ENCODE data around the gene NRBF2. TPM values are rescaled to one million over a fixed set of nuclear protein-coding genes. Genes with fewer than 3 reads are reported as not detected.
"Not testable (repeated sequence)": the region's sequence is repeated elsewhere in the genome, so short reads cannot be mapped to it uniquely, and the experiment has no call there.

Gene NRBF2
- 20.4 TPM for polyA plus RNA-seq (2012; ENCODE audit: low read depth, missing spikeins)

GRCh38 chr10:63133056-63133820 lies at the start of gene NRBF2:
TSS of gene NRBF2 (plus strand) at chr10:63133328. CDS start at chr10:63133471, 143 bp downstream.
- FAIRE-seq (peak; percentile 99), DNase-seq (ENCODE audit: insufficient read length, low spot score) (peak; percentile 79)
- TF ChIP-seq POLR2A (IDR thresholded peaks at IDR 0.05; ENCODE audit: low read depth, low read length): peak; percentile 97
- peak; percentile 83 for TF ChIP-seq SPI1 (IDR thresholded peaks at IDR 0.05; ENCODE audit: low read depth, low read length)
- TF ChIP-seq PAX5 (IDR thresholded peaks at IDR 0.05; ENCODE audit: insufficient read depth, low read length, severe bottlenecking): no peak
- peak; percentile 80 for TF ChIP-seq POU2F2 (IDR thresholded peaks at IDR 0.05; ENCODE audit: low read depth, low read length)
- TF ChIP-seq TAF1 (IDR thresholded peaks at IDR 0.05; ENCODE audit: low read depth, low read length): peak; percentile 82
- TF ChIP-seq POLR2AphosphoS5 (IDR thresholded peaks at IDR 0.05; ENCODE audit: low read depth, low read length): peak; percentile 97

DNA sequence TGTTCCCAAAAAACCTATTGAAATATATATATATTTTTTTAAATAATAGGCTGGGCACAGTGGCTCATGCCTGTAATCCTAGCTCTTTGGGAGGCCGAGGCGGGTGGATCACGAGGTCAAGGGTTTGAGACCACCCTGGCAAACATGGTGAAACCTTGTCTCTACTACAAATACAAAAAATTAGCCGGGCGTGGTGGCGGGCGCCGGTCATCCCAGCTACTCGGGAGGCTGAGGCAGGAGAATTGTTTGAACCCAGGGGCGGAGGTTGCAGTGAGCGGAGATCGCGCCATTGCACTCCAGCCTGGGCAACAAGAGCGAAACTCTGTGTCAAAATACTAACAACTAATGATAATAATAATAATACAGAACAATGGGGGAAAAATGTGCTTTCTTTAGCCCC lies 49.7 kb upstream of the NRBF2 start:
- DNase-seq (ENCODE audit: insufficient read length, low spot score); FAIRE-seq: not testable (repeated sequence)

- FAIRE-seq: peak; percentile 74
- TF ChIP-seq SPI1 (IDR thresholded peaks at IDR 0.05; ENCODE audit: low read depth, low read length): no peak
- TF ChIP-seq POLR2AphosphoS5 (IDR thresholded peaks at IDR 0.05; ENCODE audit: low read depth, low read length): no peak
- no peak for TF ChIP-seq POU2F2 (IDR thresholded peaks at IDR 0.05; ENCODE audit: low read depth, low read length)
- no peak for TF ChIP-seq TAF1 (IDR thresholded peaks at IDR 0.05; ENCODE audit: low read depth, low read length)
- TF ChIP-seq POLR2A (IDR thresholded peaks at IDR 0.05; ENCODE audit: low read depth, low read length): no peak
- TF ChIP-seq PAX5 (IDR thresholded peaks at IDR 0.05; ENCODE audit: insufficient read depth, low read length, severe bottlenecking): no peak
- peak; percentile 17 for DNase-seq (ENCODE audit: insufficient read length, low spot score)
Observed at GRCh38 chr10:63083904-63084689, 49.0 kb upstream of the NRBF2 start.

GRCh38 chr10:63084690-63085382 lies 48.3 kb upstream of the NRBF2 start:
- TF ChIP-seq POLR2A (IDR thresholded peaks at IDR 0.05; ENCODE audit: low read depth, low read length) (no peak), PAX5 (IDR thresholded peaks at IDR 0.05; ENCODE audit: insufficient read depth, low read length, severe bottlenecking) (no peak), TAF1 (IDR thresholded peaks at IDR 0.05; ENCODE audit: low read depth, low read length) (no peak), POU2F2 (IDR thresholded peaks at IDR 0.05; ENCODE audit: low read depth, low read length) (no peak), SPI1 (IDR thresholded peaks at IDR 0.05; ENCODE audit: low read depth, low read length) (no peak), POLR2AphosphoS5 (IDR thresholded peaks at IDR 0.05; ENCODE audit: low read depth, low read length) (no peak)
- DNase-seq (ENCODE audit: insufficient read length, low spot score) (no peak), FAIRE-seq (no peak)

GRCh38 chr10:63093227-63093626 lies 39.9 kb upstream of the NRBF2 start:
- FAIRE-seq: no peak
- TF ChIP-seq POLR2AphosphoS5 (IDR thresholded peaks at IDR 0.05; ENCODE audit: low read depth, low read length) (no peak), PAX5 (IDR thresholded peaks at IDR 0.05; ENCODE audit: insufficient read depth, low read length, severe bottlenecking) (no peak), POLR2A (IDR thresholded peaks at IDR 0.05; ENCODE audit: low read depth, low read length) (no peak), SPI1 (IDR thresholded peaks at IDR 0.05; ENCODE audit: low read depth, low read length) (no peak), POU2F2 (IDR thresholded peaks at IDR 0.05; ENCODE audit: low read depth, low read length) (no peak), TAF1 (IDR thresholded peaks at IDR 0.05; ENCODE audit: low read depth, low read length) (no peak)
- DNase-seq (ENCODE audit: insufficient read length, low spot score): no peak

DNA sequence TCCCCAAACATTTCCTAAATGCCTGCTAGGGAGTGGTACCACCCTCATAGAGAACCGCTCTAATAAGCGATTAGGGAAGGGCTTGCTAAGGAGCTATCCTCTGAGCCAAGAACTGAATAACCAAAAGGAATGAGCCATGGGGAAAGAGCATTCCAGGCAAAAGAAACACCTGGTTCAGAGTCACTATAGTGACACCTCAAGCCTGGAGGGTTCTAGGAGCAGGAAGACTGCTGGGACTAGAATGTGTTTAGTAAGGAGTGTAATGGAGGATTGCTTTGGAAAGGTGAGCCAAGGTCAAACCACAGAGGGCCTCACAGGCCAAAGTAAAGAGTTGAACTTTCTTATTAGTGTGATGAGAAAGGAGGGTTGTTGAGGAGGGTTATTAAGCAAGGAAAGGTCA lies 38.7 kb upstream of the NRBF2 start:
- TF ChIP-seq POLR2AphosphoS5 (IDR thresholded peaks at IDR 0.05; ENCODE audit: low read depth, low read length) (no peak), TAF1 (IDR thresholded peaks at IDR 0.05; ENCODE audit: low read depth, low read length) (no peak), POU2F2 (IDR thresholded peaks at IDR 0.05; ENCODE audit: low read depth, low read length) (no peak), POLR2A (IDR thresholded peaks at IDR 0.05; ENCODE audit: low read depth, low read length) (no peak), PAX5 (IDR thresholded peaks at IDR 0.05; ENCODE audit: insufficient read depth, low read length, severe bottlenecking) (no peak), SPI1 (IDR thresholded peaks at IDR 0.05; ENCODE audit: low read depth, low read length) (no peak)
- no peak for FAIRE-seq
- no peak for DNase-seq (ENCODE audit: insufficient read length, low spot score)

- TF ChIP-seq POLR2A (IDR thresholded peaks at IDR 0.05; ENCODE audit: low read depth, low read length): no peak
- no peak for TF ChIP-seq SPI1 (IDR thresholded peaks at IDR 0.05; ENCODE audit: low read depth, low read length)
- no peak for TF ChIP-seq POLR2AphosphoS5 (IDR thresholded peaks at IDR 0.05; ENCODE audit: low read depth, low read length)
- TF ChIP-seq TAF1 (IDR thresholded peaks at IDR 0.05; ENCODE audit: low read depth, low read length): no peak
- TF ChIP-seq POU2F2 (IDR thresholded peaks at IDR 0.05; ENCODE audit: low read depth, low read length): no peak
- no peak for TF ChIP-seq PAX5 (IDR thresholded peaks at IDR 0.05; ENCODE audit: insufficient read depth, low read length, severe bottlenecking)
- DNase-seq (ENCODE audit: insufficient read length, low spot score) (no peak), FAIRE-seq (no peak)
Observed at GRCh38 chr10:63094881-63095280, 38.2 kb upstream of the NRBF2 start.

GRCh38 chr10:63099734-63100133 lies 33.4 kb upstream of the NRBF2 start:
- TF ChIP-seq POLR2A (IDR thresholded peaks at IDR 0.05; ENCODE audit: low read depth, low read length): no peak
- DNase-seq (ENCODE audit: insufficient read length, low spot score) (no peak), FAIRE-seq (no peak)

- not testable (repeated sequence) for DNase-seq (ENCODE audit: insufficient read length, low spot score)
Observed at GRCh38 chr10:63101091-63101490, 32.0 kb upstream of the NRBF2 start.

DNA sequence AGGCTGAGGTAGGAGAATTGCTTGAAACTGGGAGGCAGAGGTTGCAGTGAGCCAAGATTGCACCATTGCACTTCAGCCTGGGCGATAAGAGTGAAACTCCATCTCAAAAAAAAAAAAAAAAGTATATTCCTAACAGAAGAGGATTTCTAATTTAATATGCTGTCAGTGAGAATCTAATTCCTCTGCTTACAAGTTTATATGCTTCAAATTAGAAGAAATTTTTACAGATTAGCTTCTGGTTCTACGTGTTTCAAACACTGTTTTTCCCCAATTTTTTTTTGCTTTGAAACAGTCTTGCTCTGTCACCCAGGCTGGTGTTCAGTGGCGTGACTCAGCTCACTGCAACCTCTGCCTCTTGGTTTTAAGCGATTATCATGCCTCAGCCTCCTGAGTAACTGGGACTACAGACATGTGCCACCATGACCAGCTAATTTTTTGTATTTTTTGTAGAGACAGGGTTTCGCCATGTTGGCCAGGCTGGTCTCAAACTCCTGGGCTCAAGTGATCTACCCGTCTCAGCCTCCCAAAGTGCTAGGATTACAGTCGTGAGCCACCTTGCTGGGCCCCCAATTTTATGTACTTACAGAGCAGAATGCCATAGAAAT lies 30.7 kb upstream of the NRBF2 start:
- FAIRE-seq; DNase-seq (ENCODE audit: insufficient read length, low spot score): not testable (repeated sequence)

More at GRCh38 chr10:63101091-63101490, 32.0 kb upstream of the NRBF2 start:
- not testable (repeated sequence) for FAIRE-seq

DNA sequence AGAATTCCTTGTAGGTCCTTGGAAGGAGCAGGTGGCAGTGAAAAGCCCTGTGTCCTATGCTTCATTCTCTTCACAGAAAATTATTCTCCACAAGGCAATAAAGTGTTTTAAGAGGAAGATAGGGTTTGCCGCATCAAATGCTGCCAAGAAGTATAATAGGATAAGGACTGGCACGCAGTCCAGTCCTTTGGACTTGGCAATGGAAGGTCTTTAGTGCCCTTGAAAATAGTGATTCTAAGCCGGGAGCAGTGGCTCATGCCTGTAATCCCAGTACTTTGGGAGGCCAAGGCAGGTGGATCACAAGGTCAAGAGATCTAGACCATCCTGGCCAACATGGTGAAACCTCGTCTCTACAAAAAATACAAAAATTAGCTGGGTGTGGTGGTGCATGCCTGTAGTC lies 29.9 kb upstream of the NRBF2 start:
- DNase-seq (ENCODE audit: insufficient read length, low spot score); FAIRE-seq: not testable (repeated sequence)
